ENCODE measurements around the gene PRICKLE3.
A peak's percentile ranks its signal among the peaks of the same experiment; 100 is the strongest.

The PRICKLE3 gene, protein sequence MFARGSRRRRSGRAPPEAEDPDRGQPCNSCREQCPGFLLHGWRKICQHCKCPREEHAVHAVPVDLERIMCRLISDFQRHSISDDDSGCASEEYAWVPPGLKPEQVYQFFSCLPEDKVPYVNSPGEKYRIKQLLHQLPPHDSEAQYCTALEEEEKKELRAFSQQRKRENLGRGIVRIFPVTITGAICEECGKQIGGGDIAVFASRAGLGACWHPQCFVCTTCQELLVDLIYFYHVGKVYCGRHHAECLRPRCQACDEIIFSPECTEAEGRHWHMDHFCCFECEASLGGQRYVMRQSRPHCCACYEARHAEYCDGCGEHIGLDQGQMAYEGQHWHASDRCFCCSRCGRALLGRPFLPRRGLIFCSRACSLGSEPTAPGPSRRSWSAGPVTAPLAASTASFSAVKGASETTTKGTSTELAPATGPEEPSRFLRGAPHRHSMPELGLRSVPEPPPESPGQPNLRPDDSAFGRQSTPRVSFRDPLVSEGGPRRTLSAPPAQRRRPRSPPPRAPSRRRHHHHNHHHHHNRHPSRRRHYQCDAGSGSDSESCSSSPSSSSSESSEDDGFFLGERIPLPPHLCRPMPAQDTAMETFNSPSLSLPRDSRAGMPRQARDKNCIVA

GRCh38 chrX:49186125-49187027, at the start of gene PRICKLE3:
TSS of gene PRICKLE3 (minus strand) at chrX:49186373. CDS start at chrX:49186297, 76 bp downstream.
- Histone ChIP-seq H3K4me1 (ENCODE audit: control insufficient read depth in 1 of 2, insufficient read depth in 2 of 2, low read length in 2 of 2) (peaks cover 0 to 15% of the 10 kb centered on the region in 2 donors), H3K27me3 (ENCODE audit: low read depth, low read length) (no peaks in the 10 kb centered on the region)

GRCh38 chrX:49233887-49234555, 47.8 kb upstream of the PRICKLE3 start:
- Histone ChIP-seq H3K27ac (ENCODE audit: low read length) (no peak overlapping the region), H3K9me3 (ENCODE audit: control insufficient read depth in 1 of 2, low read length in 2 of 2) (no peaks in the 10 kb centered on the region), H3K36me3 (ENCODE audit: control insufficient read depth in 1 of 2, insufficient read depth in 2 of 2, low read length in 2 of 2) (no peaks in the 10 kb centered on the region), H3K4me1 (ENCODE audit: control insufficient read depth in 1 of 2, insufficient read depth in 2 of 2, low read length in 2 of 2) (peaks cover 0 to 16% of the 10 kb centered on the region in 2 donors), H3K27me3 (ENCODE audit: low read depth, low read length) (no peaks in the 10 kb centered on the region), H3K4me3 (ENCODE audit: low read depth in 1 of 2, low read length in 2 of 2) (peak overlapping the region in 1 of 2 donors; percentile 24)

More at GRCh38 chrX:49186125-49187027, at the start of gene PRICKLE3:
- H3K9me3 ChIP-seq (ENCODE audit: control insufficient read depth in 1 of 2, low read length in 2 of 2) = no peaks in the 10 kb centered on the region
- H3K27ac ChIP-seq (ENCODE audit: low read length) = peak within 1 kb of the TSS; percentile 31
- H3K36me3 ChIP-seq (ENCODE audit: control insufficient read depth in 1 of 2, insufficient read depth in 2 of 2, low read length in 2 of 2) = peaks cover 0 to 8% of the 10 kb centered on the region in 2 donors
- H3K4me3 ChIP-seq (ENCODE audit: low read depth in 1 of 2, low read length in 2 of 2) = peak within 1 kb of the TSS; percentile 53 to 58

- Histone ChIP-seq H3K4me1 (ENCODE audit: control insufficient read depth in 1 of 2, insufficient read depth in 2 of 2, low read length in 2 of 2) (peaks cover 0 to 16% of the 10 kb centered on the region in 2 donors), H3K4me3 (ENCODE audit: low read depth in 1 of 2, low read length in 2 of 2) (peak within 1 kb of the TSS in 1 of 2 donors; percentile 24), H3K36me3 (ENCODE audit: control insufficient read depth in 1 of 2, insufficient read depth in 2 of 2, low read length in 2 of 2) (no peaks in the 10 kb centered on the region), H3K9me3 (ENCODE audit: control insufficient read depth in 1 of 2, low read length in 2 of 2) (no peaks in the 10 kb centered on the region), H3K27ac (ENCODE audit: low read length) (no peak within 1 kb of the TSS), H3K27me3 (ENCODE audit: low read depth, low read length) (no peaks in the 10 kb centered on the region)
These were observed 47.0 kb upstream of the PRICKLE3 start, which contains the start of gene CACNA1F for GRCh38 chrX:49233176-49233575. TSS of gene CACNA1F (minus strand) at chrX:49233340. CDS start at chrX:49233309, 31 bp downstream.

- Histone ChIP-seq H3K27ac (ENCODE audit: low read length) (no peak overlapping the region), H3K9me3 (ENCODE audit: control insufficient read depth in 1 of 2, low read length in 2 of 2) (no peaks in the 10 kb centered on the region), H3K36me3 (ENCODE audit: control insufficient read depth in 1 of 2, insufficient read depth in 2 of 2, low read length in 2 of 2) (no peaks in the 10 kb centered on the region), H3K4me3 (ENCODE audit: low read depth in 1 of 2, low read length in 2 of 2) (no peak overlapping the region), H3K4me1 (ENCODE audit: control insufficient read depth in 1 of 2, insufficient read depth in 2 of 2, low read length in 2 of 2) (peaks cover 0 to 13% of the 10 kb centered on the region in 2 donors), H3K27me3 (ENCODE audit: low read depth, low read length) (no peaks in the 10 kb centered on the region)
These were observed 46.4 kb upstream of the PRICKLE3 start for GRCh38 chrX:49232525-49232924.

GRCh38 chrX:49231333-49232000, 45.3 kb upstream of the PRICKLE3 start:
- H3K4me3 ChIP-seq (ENCODE audit: low read depth in 1 of 2, low read length in 2 of 2) = no peak overlapping the region
- H3K36me3 ChIP-seq (ENCODE audit: control insufficient read depth in 1 of 2, insufficient read depth in 2 of 2, low read length in 2 of 2) = no peaks in the 10 kb centered on the region
- no peak overlapping the region for H3K27ac ChIP-seq (ENCODE audit: low read length)
- no peaks in the 10 kb centered on the region for H3K9me3 ChIP-seq (ENCODE audit: control insufficient read depth in 1 of 2, low read length in 2 of 2)
- no peaks in the 10 kb centered on the region for H3K27me3 ChIP-seq (ENCODE audit: low read depth, low read length)
- H3K4me1 ChIP-seq (ENCODE audit: control insufficient read depth in 1 of 2, insufficient read depth in 2 of 2, low read length in 2 of 2) = peaks cover 0 to 6% of the 10 kb centered on the region in 2 donors

- Histone ChIP-seq H3K4me3 (ENCODE audit: low read depth in 1 of 2, low read length in 2 of 2) (peak overlapping the region in 1 of 2 donors; percentile 45), H3K4me1 (ENCODE audit: control insufficient read depth in 1 of 2, insufficient read depth in 2 of 2, low read length in 2 of 2) (peaks cover 0 to 4% of the 10 kb centered on the region in 2 donors), H3K27me3 (ENCODE audit: low read depth, low read length) (no peaks in the 10 kb centered on the region), H3K27ac (ENCODE audit: low read length) (no peak overlapping the region), H3K36me3 (ENCODE audit: control insufficient read depth in 1 of 2, insufficient read depth in 2 of 2, low read length in 2 of 2) (no peaks in the 10 kb centered on the region), H3K9me3 (ENCODE audit: control insufficient read depth in 1 of 2, low read length in 2 of 2) (no peaks in the 10 kb centered on the region)
These were observed 44.5 kb upstream of the PRICKLE3 start for GRCh38 chrX:49230500-49231232.

GRCh38 chrX:49228185-49228584, 42.0 kb upstream of the PRICKLE3 start:
- Histone ChIP-seq H3K36me3 (ENCODE audit: control insufficient read depth in 1 of 2, insufficient read depth in 2 of 2, low read length in 2 of 2) (no peaks in the 10 kb centered on the region), H3K9me3 (ENCODE audit: control insufficient read depth in 1 of 2, low read length in 2 of 2) (no peaks in the 10 kb centered on the region), H3K27ac (ENCODE audit: low read length) (no peak overlapping the region), H3K4me1 (ENCODE audit: control insufficient read depth in 1 of 2, insufficient read depth in 2 of 2, low read length in 2 of 2) (peaks cover 0 to 4% of the 10 kb centered on the region in 2 donors), H3K27me3 (ENCODE audit: low read depth, low read length) (no peaks in the 10 kb centered on the region), H3K4me3 (ENCODE audit: low read depth in 1 of 2, low read length in 2 of 2) (no peak overlapping the region)

DNA sequence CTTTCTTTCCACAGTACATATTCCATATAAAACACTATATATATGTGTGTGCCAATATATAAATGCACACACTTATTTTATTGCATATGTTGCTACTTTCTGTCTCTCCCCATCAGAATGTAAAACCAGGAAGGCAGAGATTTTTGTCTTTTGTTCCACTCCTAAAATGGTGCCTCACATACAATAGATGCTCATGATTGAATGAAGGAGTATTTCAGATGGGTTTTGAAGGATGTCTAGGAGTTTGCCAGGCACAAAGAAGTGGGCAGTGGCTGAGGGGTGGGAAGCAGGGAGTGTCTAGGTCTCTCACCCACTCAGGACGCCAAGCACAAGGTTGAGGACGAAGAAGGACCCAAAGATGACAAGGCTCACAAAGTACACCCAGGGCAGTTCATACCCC, 41.6 kb upstream of the PRICKLE3 start:
- Histone ChIP-seq H3K4me3 (ENCODE audit: low read depth in 1 of 2, low read length in 2 of 2) (no peak overlapping the region), H3K36me3 (ENCODE audit: control insufficient read depth in 1 of 2, insufficient read depth in 2 of 2, low read length in 2 of 2) (no peaks in the 10 kb centered on the region), H3K27me3 (ENCODE audit: low read depth, low read length) (no peaks in the 10 kb centered on the region)

DNA sequence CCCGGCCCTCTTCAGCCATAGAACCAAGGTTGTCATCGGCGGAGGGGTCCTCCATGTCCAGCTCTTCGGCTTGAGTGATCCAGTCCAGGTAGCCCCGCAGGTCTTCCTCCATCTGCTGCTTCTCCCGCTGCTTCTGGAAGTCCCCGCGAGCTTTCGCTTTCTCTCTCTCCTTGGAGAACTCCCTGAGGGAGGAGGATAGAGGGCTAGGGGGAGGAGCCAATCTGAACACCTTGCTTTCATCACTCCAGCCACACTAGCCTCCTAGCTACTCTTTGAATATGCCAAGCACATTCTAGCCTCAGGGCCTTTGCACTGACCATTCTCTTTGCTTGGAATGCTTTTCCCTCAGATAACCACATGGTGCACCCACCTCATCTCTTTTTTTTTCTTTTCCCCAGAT, 40.8 kb upstream of the PRICKLE3 start:
- no peak overlapping the region for H3K27ac ChIP-seq (ENCODE audit: low read length)
- H3K4me3 ChIP-seq (ENCODE audit: low read depth in 1 of 2, low read length in 2 of 2) = no peak overlapping the region
- no peaks in the 10 kb centered on the region for H3K36me3 ChIP-seq (ENCODE audit: control insufficient read depth in 1 of 2, insufficient read depth in 2 of 2, low read length in 2 of 2)
- peaks cover 0 to 4% of the 10 kb centered on the region in 2 donors for H3K4me1 ChIP-seq (ENCODE audit: control insufficient read depth in 1 of 2, insufficient read depth in 2 of 2, low read length in 2 of 2)
- H3K27me3 ChIP-seq (ENCODE audit: low read depth, low read length) = no peaks in the 10 kb centered on the region
- no peaks in the 10 kb centered on the region for H3K9me3 ChIP-seq (ENCODE audit: control insufficient read depth in 1 of 2, low read length in 2 of 2)

More for the DNA sequence above, 41.6 kb upstream of the PRICKLE3 start:
- Histone ChIP-seq H3K27ac (ENCODE audit: low read length) (no peak overlapping the region), H3K9me3 (ENCODE audit: control insufficient read depth in 1 of 2, low read length in 2 of 2) (no peaks in the 10 kb centered on the region), H3K4me1 (ENCODE audit: control insufficient read depth in 1 of 2, insufficient read depth in 2 of 2, low read length in 2 of 2) (peaks cover 0 to 4% of the 10 kb centered on the region in 2 donors)

DNA sequence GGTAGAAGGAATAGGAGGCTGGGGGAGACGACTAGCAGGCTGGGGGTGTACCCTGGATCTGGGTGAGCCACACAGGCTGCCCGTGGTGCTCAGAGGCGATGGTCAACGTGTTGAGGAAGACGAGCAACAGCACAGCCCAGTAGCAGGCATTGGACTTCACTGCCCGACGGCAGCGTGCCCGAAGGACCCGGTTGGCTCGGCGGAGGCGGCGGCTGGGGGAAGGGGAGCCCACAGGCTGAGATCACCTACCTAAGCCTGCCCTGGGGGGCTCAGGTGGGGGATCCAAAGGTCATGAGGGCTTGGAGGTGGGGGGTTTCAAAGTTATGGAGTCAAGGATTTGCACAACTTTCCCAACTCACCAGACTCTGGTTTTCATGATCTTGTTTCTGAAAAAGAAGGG, 39.7 kb upstream of the PRICKLE3 start:
- Histone ChIP-seq H3K27me3 (ENCODE audit: low read depth, low read length) (no peaks in the 10 kb centered on the region), H3K36me3 (ENCODE audit: control insufficient read depth in 1 of 2, insufficient read depth in 2 of 2, low read length in 2 of 2) (no peaks in the 10 kb centered on the region), H3K9me3 (ENCODE audit: control insufficient read depth in 1 of 2, low read length in 2 of 2) (no peaks in the 10 kb centered on the region)

More for the DNA sequence above, 39.7 kb upstream of the PRICKLE3 start:
- Histone ChIP-seq H3K4me1 (ENCODE audit: control insufficient read depth in 1 of 2, insufficient read depth in 2 of 2, low read length in 2 of 2) (peaks cover 0 to 1% of the 10 kb centered on the region in 2 donors), H3K27ac (ENCODE audit: low read length) (no peak overlapping the region), H3K4me3 (ENCODE audit: low read depth in 1 of 2, low read length in 2 of 2) (no peak overlapping the region)

Data from muscle layer of duodenum (tissue), 2 donors.